Transverse colon (tissue), 4 donors: ENCODE results near the gene MTHFSD. TPM values are rescaled to one million over a fixed set of nuclear protein-coding genes. Genes with fewer than 3 reads are reported as not detected.

Source experiments
- DNase-seq: peaks from one replicate; pipeline ENCODE4 v3.0.0-alpha.2; 2019
- H3K27ac ChIP-seq, 4 donors: fragments of 200-600 bp; sonication (generic); 2 replicates each; pipeline ENCODE4 v1.5.1; 2016 to 2018; ENCODE audit warnings: inconsistent platforms in 4 of 4
- H3K27me3 ChIP-seq: fragments of 200-600 bp; sonication (generic); 2 replicates; pipeline ENCODE4 v1.5.1; 2017; ENCODE audit warnings: inconsistent platforms
- H3K36me3 ChIP-seq, 4 donors: fragments of 200-600 bp; sonication (generic); 2 replicates each; pipeline ENCODE4 v1.5.1; 2017 to 2019; ENCODE audit warnings: inconsistent platforms in 4 of 4
- H3K4me1 ChIP-seq, 4 donors: fragments of 200-600 bp; sonication (generic); 2 replicates each; pipeline ENCODE4 v1.5.1; 2017 to 2020; ENCODE audit warnings: inconsistent platforms in 4 of 4
- H3K4me3 ChIP-seq, 4 donors: fragments of 200-600 bp; sonication (generic); 1 replicate in 1 of 4; 2 replicates in 3 of 4; pipeline versions ENCODE4 v1.5.1 to v1.6.1; 2017 to 2019; ENCODE audit warnings: inconsistent platforms in 4 of 4
- H3K9me3 ChIP-seq, 2 donors: fragments of 200-600 bp; sonication (generic); 2 replicates each; pipeline ENCODE4 v1.5.1; 2017 to 2019; ENCODE audit warnings: inconsistent platforms in 2 of 2
- EP300 ChIP-seq: sonication (generic); formaldehyde crosslinking; IDR thresholded peaks from one replicate; pipeline ENCODE4 v1.6.1; 2017; ENCODE audit warnings: antibody characterized with exemption, low read depth
- POLR2A ChIP-seq: fragments of 450-650 bp; IDR thresholded peaks from one replicate; pipeline ENCODE4 v1.6.1; 2016; ENCODE audit warnings: antibody characterized with exemption, mild to moderate bottlenecking, moderate library complexity
- POLR2AphosphoS5 ChIP-seq, 3 donors: sonication (generic); formaldehyde crosslinking; IDR thresholded peaks; one replicate each; pipeline ENCODE4 v1.6.1; 2016; ENCODE audit warnings: antibody characterized with exemption in 3 of 3
- WGBS, 2 donors: methylation state at CpG; one replicate each; pipeline ENCODE4 v1.1.5; 2018; ENCODE audit warnings: low coverage in 1 of 2; 5-methylcytosine and 5-hydroxymethylcytosine counted together
- in situ Hi-C, 4 donors: fragments of 200-750 bp; cut with MboI; loops; one replicate each; pipeline versions ENCODE4 v1.15.0 to v1.15.1; 2017; ENCODE audit warnings: low sequenced_read_pairs in 3 of 4, low pct_ligation_motif_present in 1 of 4, low pct_unique_long_range_greater_than_20kb in 1 of 4
- intact Hi-C: fragments of 100-400 bp; cut with DNase I; formaldehyde crosslinking; loops from one replicate; pipeline ENCODE4 v1.15.1; 2023; ENCODE audit warnings: low total_unique reads
- total RNA-seq, 4 donors: library from RNA; depleted of rRNA; stranded (reverse); fragments of >200 nt; gene quantifications; one replicate each; pipeline ENCODE4 v1.1.0, GENCODE V29; 2016
- TF ChIP-seq, protein P1 (sequence below), 5 experiments: fragments of 200-600 bp in 3 of 5; fragments of 450-650 bp in 2 of 5; sonication (generic) in 3 of 5; IDR thresholded peaks; 1 replicate in 2 of 5; 2 replicates in 3 of 5; pipeline ENCODE4 v1.5.1; 2016 to 2017; ENCODE audit warnings: antibody characterized with exemption in 5 of 5, inconsistent platforms in 3 of 5, mild to moderate bottlenecking in 2 of 5, moderate library complexity in 1 of 5

MTHFSD gene
- total RNA-seq, 4 donors from 2014 or later, result 25.4 to 51.1 (median 30.0) TPM

DNA sequence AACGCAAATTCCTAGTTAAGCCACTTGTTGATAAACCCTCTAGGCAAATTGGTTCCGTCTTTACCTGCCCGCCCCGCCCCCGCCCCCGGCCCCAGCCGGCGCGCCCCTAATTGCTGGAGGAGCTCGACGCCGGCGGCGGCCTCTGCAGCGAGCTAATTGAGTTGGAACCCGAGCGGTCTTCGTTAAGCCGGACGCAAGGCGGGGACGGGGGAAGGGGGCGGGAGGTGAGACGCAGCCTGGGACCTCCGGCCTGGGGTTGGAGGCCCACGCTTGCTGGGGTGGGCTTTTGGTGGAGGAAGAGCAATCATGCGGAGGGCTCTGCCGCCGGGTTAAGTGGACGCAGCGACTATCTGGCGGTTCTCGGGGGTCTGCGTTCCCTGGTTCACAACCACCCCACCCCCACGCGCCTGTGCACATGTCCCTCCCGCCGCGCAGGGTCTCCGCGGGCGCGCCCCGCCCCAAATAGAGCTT lies 57.4 kb downstream of the MTHFSD start:
- WGBS, 2 donors, result 20% methylated on average over 19 of the region's 44 CpGs; no CpG with 5 or more reads in 1 of the 2 donors
- DNase-seq, result no peak
- intact Hi-C loops (loop anchor here (10.0 kb wide), 1 partner anchor 73 kb away; no protein-coding TSS in a partner anchor), in situ Hi-C loops (no loop called here)
- H3K27me3 ChIP-seq, result peaks cover 98% of the 10 kb centered on the region
- H3K4me3 ChIP-seq, result peak overlapping the region; percentile 29 to 51 (median 36)
- H3K4me1 ChIP-seq, result peaks cover 0 to 16% (median 6%) of the 10 kb centered on the region in 4 donors
- peak overlapping the region; percentile 94 to 99 (median 96) for H3K27ac ChIP-seq
- TF ChIP-seq POLR2A, result no peak
- TF ChIP-seq, protein P1, sequence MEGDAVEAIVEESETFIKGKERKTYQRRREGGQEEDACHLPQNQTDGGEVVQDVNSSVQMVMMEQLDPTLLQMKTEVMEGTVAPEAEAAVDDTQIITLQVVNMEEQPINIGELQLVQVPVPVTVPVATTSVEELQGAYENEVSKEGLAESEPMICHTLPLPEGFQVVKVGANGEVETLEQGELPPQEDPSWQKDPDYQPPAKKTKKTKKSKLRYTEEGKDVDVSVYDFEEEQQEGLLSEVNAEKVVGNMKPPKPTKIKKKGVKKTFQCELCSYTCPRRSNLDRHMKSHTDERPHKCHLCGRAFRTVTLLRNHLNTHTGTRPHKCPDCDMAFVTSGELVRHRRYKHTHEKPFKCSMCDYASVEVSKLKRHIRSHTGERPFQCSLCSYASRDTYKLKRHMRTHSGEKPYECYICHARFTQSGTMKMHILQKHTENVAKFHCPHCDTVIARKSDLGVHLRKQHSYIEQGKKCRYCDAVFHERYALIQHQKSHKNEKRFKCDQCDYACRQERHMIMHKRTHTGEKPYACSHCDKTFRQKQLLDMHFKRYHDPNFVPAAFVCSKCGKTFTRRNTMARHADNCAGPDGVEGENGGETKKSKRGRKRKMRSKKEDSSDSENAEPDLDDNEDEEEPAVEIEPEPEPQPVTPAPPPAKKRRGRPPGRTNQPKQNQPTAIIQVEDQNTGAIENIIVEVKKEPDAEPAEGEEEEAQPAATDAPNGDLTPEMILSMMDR (IDR thresholded peaks at IDR 0.05), result no peak
- TF ChIP-seq POLR2AphosphoS5 (IDR thresholded peaks at IDR 0.05), result no peak
- no peak for TF ChIP-seq EP300
- no peaks in the 10 kb centered on the region for H3K36me3 ChIP-seq
- H3K9me3 ChIP-seq, result no peaks in the 10 kb centered on the region

DNA sequence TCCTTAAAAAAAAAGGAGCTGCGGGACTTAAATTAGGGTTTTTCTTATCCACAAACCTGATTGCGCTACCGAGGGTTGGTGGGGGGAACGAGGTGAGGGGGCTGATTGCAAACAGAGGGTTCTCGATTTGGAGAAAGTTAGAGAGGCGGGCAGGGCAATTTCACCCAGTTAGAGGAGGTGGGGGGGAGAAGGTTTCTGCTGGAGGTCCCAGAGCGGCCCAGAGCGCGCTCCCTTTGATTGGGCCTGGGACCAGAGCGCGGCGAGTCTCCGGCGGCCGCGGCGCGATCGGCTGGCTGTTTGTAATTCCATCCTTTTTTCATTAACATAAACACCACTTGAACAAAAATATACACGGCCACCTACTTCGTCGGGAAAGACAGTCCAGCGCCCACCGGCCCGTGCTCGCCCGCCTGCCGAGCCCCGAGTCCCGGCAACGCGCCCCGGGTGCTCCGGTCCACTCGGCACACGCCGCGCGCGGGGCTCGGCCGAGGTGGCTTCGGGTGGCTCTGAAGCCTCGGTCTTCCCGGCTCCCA lies 58.0 kb downstream of the MTHFSD start:
- H3K4me3 ChIP-seq, result peak overlapping the region; percentile 29 to 51 (median 36)
- intact Hi-C loops (loop anchor here (10.0 kb wide), 1 partner anchor 72 kb away; no protein-coding TSS in a partner anchor), in situ Hi-C loops (no loop called here)
- no peaks in the 10 kb centered on the region for H3K36me3 ChIP-seq
- TF ChIP-seq POLR2AphosphoS5 (IDR thresholded peaks at IDR 0.05), result peak in 1 of 3 donors; percentile 26
- TF ChIP-seq EP300, result no peak
- TF ChIP-seq POLR2A, result peak; percentile 13
- 0 to 26% methylated on average over 1 to 45 of the region's 45 CpGs for WGBS, 2 donors
- H3K27ac ChIP-seq, result peak overlapping the region; percentile 94 to 99 (median 96)
- H3K27me3 ChIP-seq, result peaks cover 92% of the 10 kb centered on the region
- H3K4me1 ChIP-seq, result peaks cover 3 to 18% (median 7%) of the 10 kb centered on the region in 4 donors
- no peaks in the 10 kb centered on the region for H3K9me3 ChIP-seq
- no peak for DNase-seq

DNA sequence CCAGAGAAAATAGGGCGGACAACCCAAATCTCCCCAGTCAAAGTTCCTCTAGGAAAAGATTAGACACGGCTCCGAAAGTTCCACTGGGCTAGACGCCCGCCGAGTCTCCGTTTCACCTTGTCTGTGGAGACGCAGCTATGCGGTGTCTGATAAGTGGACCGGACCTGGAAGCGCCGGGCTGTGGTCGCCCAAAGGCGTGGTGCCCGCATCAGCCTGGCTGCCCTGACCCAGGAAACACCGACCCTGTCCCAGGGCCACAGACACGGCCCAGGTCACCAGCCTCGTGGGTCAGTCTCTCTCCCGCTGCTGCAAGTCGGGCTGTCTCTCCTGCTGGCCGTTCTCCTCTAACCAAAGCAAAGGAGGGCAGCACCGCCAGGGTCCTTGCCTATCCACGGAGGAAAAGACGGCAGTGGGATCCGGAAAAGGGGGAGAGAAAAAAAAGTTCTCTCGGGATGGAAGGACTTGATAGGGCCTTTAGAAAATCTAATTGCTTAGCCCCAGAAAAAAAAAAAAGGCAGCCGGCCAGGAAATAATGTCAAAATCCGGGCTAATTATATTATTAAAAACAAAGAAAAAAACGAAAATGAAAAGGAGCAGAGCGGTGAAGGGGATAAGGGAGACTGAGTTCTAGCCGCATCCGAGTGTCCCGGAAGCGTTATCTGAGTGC lies 58.6 kb downstream of the MTHFSD start:
- Histone ChIP-seq H3K9me3 (no peaks in the 10 kb centered on the region), H3K4me1 (peaks cover 3 to 24% (median 10%) of the 10 kb centered on the region in 4 donors), H3K27ac (peak overlapping the region; percentile 94 to 99 (median 96)), H3K27me3 (peaks cover 92% of the 10 kb centered on the region), H3K36me3 (no peaks in the 10 kb centered on the region), H3K4me3 (peak overlapping the region; percentile 29 to 51 (median 36))
- 6 to 14% methylated on average over 16 to 31 of the region's 34 CpGs for WGBS, 2 donors
- TF ChIP-seq POLR2A, result no peak
- TF ChIP-seq POLR2AphosphoS5 (IDR thresholded peaks at IDR 0.05), result no peak
- TF ChIP-seq EP300, result no peak
- TF ChIP-seq, protein P1 (IDR thresholded peaks at IDR 0.05), result no peak
- intact Hi-C loops (loop anchor here (10.0 kb wide), 1 partner anchor 72 kb away; no protein-coding TSS in a partner anchor), in situ Hi-C loops (no loop called here)
- no peak for DNase-seq

DNA sequence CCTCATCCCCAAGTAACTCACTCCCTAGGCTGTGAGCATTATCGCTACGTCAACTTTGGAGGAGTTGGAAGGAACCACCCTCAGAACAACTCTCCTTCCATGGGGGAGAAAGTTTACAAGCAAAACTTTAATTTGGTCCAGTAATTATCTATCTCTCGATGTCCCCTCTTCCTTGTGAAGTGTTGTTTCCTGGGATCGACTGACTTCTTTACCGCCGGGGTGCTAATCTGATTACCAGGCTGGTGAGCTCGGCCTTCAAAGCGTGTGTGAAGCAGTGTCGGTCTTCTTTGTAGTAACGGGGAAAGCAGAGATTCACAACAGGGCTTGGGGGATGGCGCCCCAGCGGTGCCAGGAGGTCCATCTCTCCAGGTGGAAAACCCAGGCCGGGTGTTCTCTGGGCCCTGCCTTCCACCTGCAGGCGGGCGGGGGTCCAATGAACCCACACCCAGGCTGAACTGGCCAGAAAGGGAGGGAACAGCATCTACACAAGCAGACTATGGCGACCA lies 59.2 kb downstream of the MTHFSD start:
- no peaks in the 10 kb centered on the region for H3K36me3 ChIP-seq
- no peak for TF ChIP-seq POLR2AphosphoS5 (IDR thresholded peaks at IDR 0.05)
- TF ChIP-seq POLR2A, result no peak
- TF ChIP-seq, protein P1 (IDR thresholded peaks at IDR 0.05), result no peak
- TF ChIP-seq EP300, result no peak
- peak overlapping the region; percentile 94 to 99 (median 96) for H3K27ac ChIP-seq
- peaks cover 3 to 26% (median 15%) of the 10 kb centered on the region in 4 donors for H3K4me1 ChIP-seq
- DNase-seq, result no peak
- H3K9me3 ChIP-seq, result no peaks in the 10 kb centered on the region
- in situ Hi-C loops, result no loop called here
- intact Hi-C loops, result loop anchor here (2.0 to 10.0 kb wide), 2 partner anchors 33 to 71 kb away; no protein-coding TSS in a partner anchor
- H3K4me3 ChIP-seq, result peak overlapping the region; percentile 25 to 51 (median 36)
- H3K27me3 ChIP-seq, result peaks cover 87% of the 10 kb centered on the region
- WGBS, 2 donors, result 22 to 31% methylated on average over 8 to 16 of the region's 16 CpGs
